DMS153 treated with DMSO at 0.1 percent for 48 hours (cell line): ENCODE results near the gene CACHD1.
A peak's percentile ranks its signal among the peaks of the same experiment; 100 is the strongest.

Source experiments
- DNase-seq: peaks from one replicate; lab custom pipeline; 2025; ENCODE audit not compliant: unreplicated experiment; lab: John Stamatoyannopoulos, UW

The CACHD1 gene

GRCh38 chr1:64469977-64470664, at the start of gene CACHD1:
TSS of gene CACHD1 (plus strand) at chr1:64470129. CDS start at chr1:64470745, 616 bp downstream.
- DNase-seq, result peak; percentile 34

GRCh38 chr1:64421377-64421776, 48.6 kb upstream of the CACHD1 start:
- no peak for DNase-seq

- no peak for DNase-seq
These were observed 46.4 kb upstream of the CACHD1 start for GRCh38 chr1:64423526-64423925.

GRCh38 chr1:64424412-64424811, 45.5 kb upstream of the CACHD1 start:
- DNase-seq, result no peak

GRCh38 chr1:64425521-64425920, 44.4 kb upstream of the CACHD1 start:
- no peak for DNase-seq

GRCh38 chr1:64426681-64427080, 43.2 kb upstream of the CACHD1 start:
- no peak for DNase-seq

GRCh38 chr1:64427879-64428278, 42.0 kb upstream of the CACHD1 start:
- no peak for DNase-seq

GRCh38 chr1:64433308-64433707, 36.6 kb upstream of the CACHD1 start:
- DNase-seq, result no peak

GRCh38 chr1:64433747-64434146, 36.2 kb upstream of the CACHD1 start:
- no peak for DNase-seq

GRCh38 chr1:64435000-64435399, 34.9 kb upstream of the CACHD1 start:
- no peak for DNase-seq

GRCh38 chr1:64437453-64437852, 32.5 kb upstream of the CACHD1 start:
- no peak for DNase-seq

GRCh38 chr1:64440183-64440826, 29.6 kb upstream of the CACHD1 start:
- no peak for DNase-seq

- no peak for DNase-seq
These were observed 18.5 kb upstream of the CACHD1 start for GRCh38 chr1:64451440-64451839.

GRCh38 chr1:64453688-64454087, 16.2 kb upstream of the CACHD1 start:
- no peak for DNase-seq

GRCh38 chr1:64458915-64459314, 11.0 kb upstream of the CACHD1 start:
- DNase-seq, result no peak

- no peak for DNase-seq
These were observed 10.2 kb upstream of the CACHD1 start for GRCh38 chr1:64459743-64460142.

- no peak for DNase-seq
These were observed 3.9 kb upstream of the CACHD1 start for GRCh38 chr1:64466033-64466432.

- peak; percentile 5 for DNase-seq
These were observed 583 bp upstream of the CACHD1 start for GRCh38 chr1:64469116-64469976.

GRCh38 chr1:64470665-64471217, 812 bp downstream of the CACHD1 start:
- DNase-seq, result no peak

- no peak for DNase-seq
These were observed 1.5 kb downstream of the CACHD1 start for GRCh38 chr1:64471218-64472039.

- DNase-seq, result no peak
These were observed 2.1 kb downstream of the CACHD1 start for GRCh38 chr1:64472040-64472376.
